EL (cell line): ENCODE data around the gene MIXL1.
"Not testable (repeated sequence)": the region's sequence is repeated elsewhere in the genome, so short reads cannot be mapped to it uniquely, and the experiment has no call there.

ENCODE experiments used
- DNase-seq: peaks from one replicate; pipeline ENCODE4 v3.0.0-alpha.2; 2016

Gene MIXL1

GRCh38 chr1:226223157-226223785 lies at the start of gene MIXL1:
MIXL1 (plus strand) TSS chr1:226223664; CDS start chr1:226223682, 18 bp downstream.
- DNase-seq = peak; percentile 11

GRCh38 chr1:226176870-226177269 lies 46.6 kb upstream of the MIXL1 start:
- DNase-seq = no peak

GRCh38 chr1:226181996-226182714 lies 41.3 kb upstream of the MIXL1 start:
- peak; percentile 67 for DNase-seq

GRCh38 chr1:226185141-226186036 lies 38.1 kb upstream of the MIXL1 start:
- DNase-seq = peak; percentile 48

GRCh38 chr1:226186124-226187018 lies 37.1 kb upstream of the MIXL1 start, which contains the start of gene ACBD3:
ACBD3 (minus strand) TSS chr1:226186741; CDS start chr1:226186675, 66 bp downstream.
- DNase-seq = peak; percentile 88

GRCh38 chr1:226187019-226187322 lies 36.5 kb upstream of the MIXL1 start:
- DNase-seq = no peak

GRCh38 chr1:226187380-226187779 lies 36.1 kb upstream of the MIXL1 start:
- no peak for DNase-seq

- peak; percentile 26 for DNase-seq
Observed at GRCh38 chr1:226195144-226195543, 28.3 kb upstream of the MIXL1 start.

GRCh38 chr1:226199971-226200370 lies 23.5 kb upstream of the MIXL1 start:
- DNase-seq = no peak

GRCh38 chr1:226201029-226201593 lies 22.4 kb upstream of the MIXL1 start:
- DNase-seq = peak; percentile 22

GRCh38 chr1:226202246-226202645 lies 21.2 kb upstream of the MIXL1 start:
- no peak for DNase-seq

GRCh38 chr1:226202666-226203065 lies 20.8 kb upstream of the MIXL1 start:
- not testable (repeated sequence) for DNase-seq

- DNase-seq = no peak
Observed at GRCh38 chr1:226203240-226203639, 20.2 kb upstream of the MIXL1 start.

GRCh38 chr1:226203655-226204054 lies 19.8 kb upstream of the MIXL1 start:
- no peak for DNase-seq

GRCh38 chr1:226204198-226204597 lies 19.3 kb upstream of the MIXL1 start:
- DNase-seq = no peak

- DNase-seq = no peak
Observed at GRCh38 chr1:226207048-226207447, 16.4 kb upstream of the MIXL1 start.

- DNase-seq = no peak
Observed at GRCh38 chr1:226209307-226210059, 14.0 kb upstream of the MIXL1 start.

- no peak for DNase-seq
Observed at GRCh38 chr1:226210571-226211176, 12.8 kb upstream of the MIXL1 start.

GRCh38 chr1:226211181-226211821 lies 12.2 kb upstream of the MIXL1 start:
- DNase-seq = no peak

GRCh38 chr1:226212545-226212944 lies 10.9 kb upstream of the MIXL1 start:
- DNase-seq = no peak
